Kidney (tissue), 14 donors: ENCODE results near the gene CAMK1D. TPM values are rescaled to one million over a fixed set of nuclear protein-coding genes. Genes with fewer than 3 reads are reported as not detected.

ENCODE experiments used
- DNase-seq, 5 donors: peaks; one replicate each; pipeline ENCODE4 v3.0.0-alpha.2; 2013 to 2020
- FAIRE-seq: peaks from 2 replicates; lab custom pipeline; 2012; peaks lifted over from hg19 to GRCh38; lab: Jason Lieb, UNC
- H3K27ac ChIP-seq, 2 donors: one replicate each; pipeline ENCODE4 v1.7.0; 2013; ENCODE audit warnings: low read depth in 2 of 2, low read length in 2 of 2, inconsistent platforms in 1 of 2
- H3K27me3 ChIP-seq: one replicate; pipeline ENCODE4 v1.7.1; 2013; ENCODE audit warnings: low read length, inconsistent platforms; ENCODE audit not compliant: control insufficient read depth, insufficient read depth
- H3K36me3 ChIP-seq, 3 donors: one replicate each; pipeline versions ENCODE4 v1.7.0 to v1.7.1; 2013; ENCODE audit warnings: low read length in 3 of 3, control low read depth in 1 of 3, inconsistent platforms in 1 of 3; ENCODE audit not compliant: insufficient read depth in 3 of 3, control insufficient read depth in 2 of 3
- H3K4me1 ChIP-seq, 3 donors: one replicate each; pipeline versions ENCODE4 v1.7.0 to v1.7.1; 2013; ENCODE audit warnings: low read length in 3 of 3, inconsistent platforms in 1 of 3, low read depth in 1 of 3; ENCODE audit not compliant: control insufficient read depth in 2 of 3, insufficient read depth in 2 of 3
- H3K4me3 ChIP-seq, 3 donors: one replicate each; pipeline versions ENCODE4 v1.7.0 to v1.8.1; 2013; ENCODE audit warnings: low read length in 3 of 3, control low read depth in 1 of 3, inconsistent platforms in 1 of 3
- H3K9ac ChIP-seq, 3 donors: one replicate each; pipeline versions ENCODE4 v1.7.0 to v1.7.1; 2013; ENCODE audit warnings: low read length in 3 of 3, control low read depth in 1 of 3, inconsistent platforms in 1 of 3
- H3K9me3 ChIP-seq, 3 donors: one replicate each; pipeline versions ENCODE4 v1.7.0 to v1.7.1; 2013; ENCODE audit warnings: low read length in 3 of 3, control low read depth in 1 of 3, inconsistent platforms in 1 of 3; ENCODE audit not compliant: control insufficient read depth in 2 of 3, insufficient read depth in 1 of 3
- intact Hi-C: fragments of 100-400 bp; cut with DNase I; formaldehyde crosslinking; loops from one replicate; pipeline ENCODE4 v1.11.1; 2022
- polyA plus RNA-seq: library from polyadenylated mRNA; stranded (reverse); fragments of 350-450 nt; fragmentation: Illumina TruSeq; extraction: RNeasy Lipid Tissue Mini Kit (QIAGEN cat#74804); gene quantifications from one replicate; pipeline ENCODE4 v1.2.3, GENCODE V29; 2014; ENCODE audit warnings: low read depth, low replicate concordance; ENCODE audit not compliant: insufficient read depth
- total RNA-seq: library from RNA; stranded (reverse); fragmentation: NEBNext Ultra II Directional; extraction: Animal tissue kit (Norgen Biotek cat#: 25700); gene quantifications from one replicate; pipeline ENCODE4 v1.2.1, GENCODE V29; 2021
- TF ChIP-seq, protein P1 (sequence below): IDR thresholded peaks from 3 replicates; pipeline ENCODE4 v1.5.1; 2012; ENCODE audit warnings: mild to moderate bottlenecking, moderate library complexity, borderline replicate concordance; ENCODE audit not compliant: insufficient read depth; ENCODE audit errors: extremely low read depth
- donor health status: control.
- donor health status: control.
- donor health status: control.
- donor health status: control.
- donor health status: control.
- donor health status: DM: yes; HTN: yes; CAD: no.
- donor health status: Normal renal cell carcinoma (clear cell type).

CAMK1D gene
- total and polyA plus RNA-seq, 2 donors from 2014 or later, result 1.1 to 13.7 TPM

DNA sequence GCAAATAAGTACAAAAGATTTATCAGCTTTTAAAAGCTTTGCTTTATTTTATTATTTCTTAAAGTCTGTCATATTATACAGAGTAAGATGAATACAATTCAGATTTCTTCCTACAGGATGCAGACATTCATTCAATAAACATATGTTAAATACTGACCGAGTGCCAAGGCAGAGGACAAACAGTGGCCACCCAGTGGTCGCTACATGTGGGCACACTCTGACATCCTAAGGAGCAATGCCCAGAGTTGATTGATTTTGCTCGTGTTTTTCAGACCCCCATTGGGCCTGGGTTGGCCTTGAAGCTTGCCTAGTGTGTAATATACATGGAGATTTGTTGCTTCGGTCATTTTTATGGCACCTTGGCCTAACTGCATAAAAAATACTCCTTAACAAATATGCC is 451.0 kb downstream of the CAMK1D start:
- DNase-seq (no peak), FAIRE-seq (no peak)
- Histone ChIP-seq H3K9ac (no peak overlapping the region), H3K9me3 (no peaks in the 10 kb centered on the region), H3K4me1 (no peaks in the 10 kb centered on the region), H3K27me3 (no peaks in the 10 kb centered on the region), H3K27ac (no peak overlapping the region), H3K4me3 (no peak overlapping the region), H3K36me3 (no peaks in the 10 kb centered on the region)
- intact Hi-C loops, result no loop called here
- TF ChIP-seq, protein P1, sequence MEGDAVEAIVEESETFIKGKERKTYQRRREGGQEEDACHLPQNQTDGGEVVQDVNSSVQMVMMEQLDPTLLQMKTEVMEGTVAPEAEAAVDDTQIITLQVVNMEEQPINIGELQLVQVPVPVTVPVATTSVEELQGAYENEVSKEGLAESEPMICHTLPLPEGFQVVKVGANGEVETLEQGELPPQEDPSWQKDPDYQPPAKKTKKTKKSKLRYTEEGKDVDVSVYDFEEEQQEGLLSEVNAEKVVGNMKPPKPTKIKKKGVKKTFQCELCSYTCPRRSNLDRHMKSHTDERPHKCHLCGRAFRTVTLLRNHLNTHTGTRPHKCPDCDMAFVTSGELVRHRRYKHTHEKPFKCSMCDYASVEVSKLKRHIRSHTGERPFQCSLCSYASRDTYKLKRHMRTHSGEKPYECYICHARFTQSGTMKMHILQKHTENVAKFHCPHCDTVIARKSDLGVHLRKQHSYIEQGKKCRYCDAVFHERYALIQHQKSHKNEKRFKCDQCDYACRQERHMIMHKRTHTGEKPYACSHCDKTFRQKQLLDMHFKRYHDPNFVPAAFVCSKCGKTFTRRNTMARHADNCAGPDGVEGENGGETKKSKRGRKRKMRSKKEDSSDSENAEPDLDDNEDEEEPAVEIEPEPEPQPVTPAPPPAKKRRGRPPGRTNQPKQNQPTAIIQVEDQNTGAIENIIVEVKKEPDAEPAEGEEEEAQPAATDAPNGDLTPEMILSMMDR, result no peak

DNA sequence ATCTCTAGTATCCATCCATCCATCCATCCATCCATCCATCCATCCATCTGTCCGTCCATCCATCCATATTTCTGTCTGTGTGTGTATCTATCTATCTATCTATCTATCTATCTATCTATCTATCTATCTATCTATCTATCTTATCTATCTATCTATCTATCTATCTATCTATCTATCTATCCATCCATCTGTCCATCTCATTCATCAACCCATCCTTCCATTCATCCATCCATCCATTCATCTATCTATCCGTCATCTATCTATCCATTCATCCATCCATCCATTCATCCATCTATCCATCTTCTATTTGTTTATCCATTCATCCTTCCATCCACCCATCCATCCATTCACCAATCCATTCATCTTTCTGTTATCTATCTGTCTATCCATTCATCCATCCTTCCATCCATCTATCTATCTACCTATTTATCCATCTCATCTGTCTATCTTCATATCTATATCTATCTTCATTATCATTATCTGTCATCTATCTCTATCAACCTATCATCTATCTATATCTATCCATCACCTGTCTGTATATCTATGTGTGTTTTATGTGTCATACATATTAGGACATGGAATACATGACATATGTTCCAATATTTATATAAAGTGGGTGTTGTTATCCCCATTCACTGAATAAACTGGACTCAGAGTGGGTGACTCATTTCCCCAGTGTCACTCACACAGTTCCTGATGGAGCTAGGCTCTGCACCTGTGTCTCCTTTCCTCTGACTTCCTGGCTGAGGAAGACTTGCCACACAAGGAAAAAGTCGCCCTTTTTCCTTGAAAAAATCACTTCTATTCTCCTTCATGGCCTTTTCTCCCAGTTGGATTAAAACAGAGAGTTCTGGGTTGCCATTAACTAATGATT is 452.1 kb downstream of the CAMK1D start:
- intact Hi-C loops, result no loop called here
- Histone ChIP-seq H3K27me3 (no peaks in the 10 kb centered on the region), H3K9me3 (no peaks in the 10 kb centered on the region), H3K4me1 (no peaks in the 10 kb centered on the region), H3K27ac (no peak overlapping the region), H3K4me3 (no peak overlapping the region), H3K9ac (no peak overlapping the region), H3K36me3 (no peaks in the 10 kb centered on the region)
- DNase-seq (no peak), FAIRE-seq (no peak)
- TF ChIP-seq, protein P1, result no peak

DNA sequence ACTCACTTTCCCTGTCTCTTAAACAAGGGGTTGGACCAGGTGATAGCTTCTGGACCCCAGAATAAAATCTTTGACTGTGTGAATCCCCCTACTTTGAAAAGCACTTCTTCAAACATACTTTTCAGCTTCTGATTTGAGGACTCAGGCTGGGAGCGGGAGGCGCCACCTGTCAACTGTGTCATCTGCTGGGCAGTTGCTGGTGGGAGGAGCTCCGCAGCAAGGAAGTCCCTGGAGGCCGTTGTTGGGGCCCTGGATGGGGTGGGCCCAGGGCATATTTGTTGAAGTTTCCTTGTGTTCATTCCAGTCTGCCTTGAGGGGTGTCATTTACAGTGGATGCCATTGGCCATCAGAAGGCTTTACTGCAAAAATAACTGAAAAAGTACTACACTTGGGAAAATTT is 454.4 kb downstream of the CAMK1D start:
- intact Hi-C loops, result no loop called here

More for the DNA sequence above, 454.4 kb downstream of the CAMK1D start:
- Histone ChIP-seq H3K27ac (no peak overlapping the region), H3K4me3 (no peak overlapping the region), H3K9ac (no peak overlapping the region), H3K4me1 (no peaks in the 10 kb centered on the region), H3K27me3 (no peaks in the 10 kb centered on the region), H3K9me3 (no peaks in the 10 kb centered on the region), H3K36me3 (no peaks in the 10 kb centered on the region)
- no peak for DNase-seq
- TF ChIP-seq, protein P1, result no peak
- FAIRE-seq, result no peak
